GM19438 (cell line): Measurements from ENCODE around the gene GPR62.

ENCODE experiments used
- ATAC-seq: cut with Tn5 transposase; IDR thresholded peaks from one replicate; pipeline ENCODE4 v1.9.1; 2021; ENCODE audit warnings: low read depth; ENCODE audit not compliant: unreplicated experiment

The GPR62 gene

DNA sequence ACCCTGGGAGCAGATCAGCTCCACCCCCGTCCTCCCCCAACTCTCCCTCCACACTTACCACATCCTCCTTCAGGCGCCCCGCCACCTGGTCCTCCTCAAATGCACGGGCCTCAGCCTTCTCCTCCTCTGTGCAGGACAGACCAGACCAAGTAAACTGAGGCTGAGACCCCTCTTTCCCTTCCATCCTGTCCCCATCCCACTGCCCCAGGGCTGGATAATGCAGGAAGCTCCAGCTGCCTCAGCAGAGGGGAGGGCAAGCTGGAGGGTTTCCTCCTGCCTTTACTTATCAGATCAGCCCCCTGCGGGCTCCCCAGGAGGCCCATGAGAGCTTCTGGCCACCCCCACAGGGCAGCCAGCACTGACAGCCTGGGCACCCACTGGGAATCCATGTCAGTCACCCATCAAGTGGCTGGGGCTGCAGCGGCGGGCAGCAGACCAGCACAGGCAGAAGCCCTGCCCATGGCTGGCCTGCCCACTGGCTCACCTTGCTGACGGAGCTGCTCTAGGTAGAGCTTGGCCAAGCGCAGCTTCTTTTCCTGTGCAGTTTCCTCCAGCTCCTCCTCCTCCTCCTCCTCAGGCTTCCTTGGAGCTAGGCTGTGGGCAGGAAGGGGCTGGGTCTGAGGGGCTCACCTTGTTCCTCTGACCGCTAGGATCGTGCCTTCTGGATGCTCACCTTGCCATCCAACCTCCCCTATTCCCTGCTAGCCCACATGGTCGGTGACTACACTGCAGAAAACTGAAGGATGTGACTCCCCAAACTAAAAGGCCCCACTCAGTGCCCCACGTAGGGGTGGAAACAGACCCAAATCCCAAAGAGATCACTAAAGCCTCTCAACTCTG lies 17.4 kb upstream of the GPR62 start:
- ATAC-seq: no peak

DNA sequence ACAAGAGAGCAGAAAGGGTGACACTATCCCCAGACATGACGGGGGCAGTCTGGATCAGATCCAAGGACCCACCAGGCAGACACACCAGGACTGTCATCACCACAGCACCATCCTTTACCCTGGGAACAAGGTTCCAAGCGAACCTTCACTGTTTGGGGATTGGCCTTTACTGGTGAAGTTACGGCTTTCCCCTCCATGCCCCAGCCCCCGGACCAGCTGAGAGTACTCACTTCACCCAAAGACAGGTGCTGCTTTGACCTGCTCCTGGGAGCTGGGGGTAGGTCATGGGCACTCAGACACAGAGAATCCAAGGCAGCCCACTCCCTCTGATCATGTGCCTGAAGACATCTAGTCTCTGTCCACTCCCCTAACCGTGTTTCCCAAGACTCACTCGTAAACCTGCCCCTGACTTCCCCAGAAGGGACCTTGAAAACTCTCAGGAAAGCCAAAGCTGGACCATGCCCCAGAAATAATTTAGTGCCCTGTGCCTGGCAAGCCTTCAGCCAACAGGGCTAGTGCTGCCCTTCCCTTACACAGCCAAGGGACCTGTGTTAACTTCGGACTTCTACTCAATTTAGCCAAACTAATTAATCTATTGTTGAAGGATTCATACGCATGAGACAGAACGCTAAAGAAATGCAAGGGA lies 16.3 kb upstream of the GPR62 start:
- ATAC-seq: no peak

- ATAC-seq: no peak
Observed at GRCh38 chr3:51940648-51941462, 14.3 kb upstream of the GPR62 start.

DNA sequence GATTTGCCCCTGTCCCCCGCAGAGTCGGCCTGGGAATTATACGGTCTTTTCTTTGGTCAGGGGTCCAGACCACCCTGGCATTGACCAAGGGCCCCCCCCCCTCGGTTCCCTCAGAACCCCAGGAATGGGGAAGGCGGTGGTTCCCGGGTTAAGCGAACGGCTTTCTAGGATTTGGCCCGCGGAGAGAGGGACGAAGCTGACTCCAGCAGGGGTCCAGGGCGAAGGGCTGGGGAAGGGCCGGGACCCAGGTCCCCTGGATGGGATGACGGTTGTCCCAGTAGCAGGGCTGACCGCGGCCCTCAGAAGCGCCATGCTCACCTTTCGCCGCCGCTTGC lies 13.8 kb upstream of the GPR62 start:
- no peak for ATAC-seq

- peak; percentile 90 for ATAC-seq
Observed at GRCh38 chr3:51941798-51942602, 13.2 kb upstream of the GPR62 start, which contains the start of the genes PARP3 and RRP9. TSS of gene PARP3 (plus strand) at chr3:51942363. CDS start at chr3:51943356, 993 bp downstream. TSS of gene RRP9 (minus strand) at chr3:51941904. CDS start at chr3:51941867, 37 bp downstream.

DNA sequence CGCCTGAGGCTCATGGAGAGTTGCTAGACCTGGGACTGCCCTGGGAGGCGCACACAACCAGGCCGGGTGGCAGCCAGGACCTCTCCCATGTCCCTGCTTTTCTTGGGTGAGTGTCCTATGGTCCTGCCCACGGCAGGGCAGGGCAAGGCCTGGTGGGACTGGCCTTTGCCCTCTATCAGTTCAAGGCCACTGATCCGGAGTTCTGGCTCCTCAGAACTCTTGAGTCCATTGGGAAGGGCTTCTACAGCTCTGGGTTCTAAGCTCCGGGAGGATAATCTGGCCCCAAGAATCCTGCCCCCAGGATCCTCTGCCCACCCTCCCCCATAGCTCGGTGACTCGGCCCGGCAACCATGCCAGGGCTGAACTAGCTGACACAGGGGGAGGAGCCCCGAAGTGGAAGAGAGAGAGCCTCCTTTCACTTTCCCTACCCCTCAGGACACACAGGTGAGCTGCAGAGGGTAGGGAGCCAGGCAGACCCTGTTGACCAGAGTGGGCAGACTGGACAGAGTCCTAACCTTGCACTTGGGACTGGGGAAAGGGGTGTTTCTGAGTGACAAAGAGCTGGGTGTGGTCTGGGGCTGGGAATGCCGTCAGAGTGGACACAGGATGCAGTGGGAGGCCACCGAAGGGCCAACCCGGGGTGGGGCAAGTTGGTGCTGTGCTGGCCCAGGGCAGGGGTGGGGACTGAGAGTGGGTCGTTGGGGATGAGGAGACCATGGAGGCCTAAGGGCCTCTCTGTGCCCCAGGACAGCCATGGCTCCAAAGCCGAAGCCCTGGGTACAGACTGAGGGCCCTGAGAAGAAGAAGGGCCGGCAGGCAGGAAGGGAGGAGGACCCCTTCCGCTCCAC lies 12.4 kb upstream of the GPR62 start:
- ATAC-seq: no peak

DNA sequence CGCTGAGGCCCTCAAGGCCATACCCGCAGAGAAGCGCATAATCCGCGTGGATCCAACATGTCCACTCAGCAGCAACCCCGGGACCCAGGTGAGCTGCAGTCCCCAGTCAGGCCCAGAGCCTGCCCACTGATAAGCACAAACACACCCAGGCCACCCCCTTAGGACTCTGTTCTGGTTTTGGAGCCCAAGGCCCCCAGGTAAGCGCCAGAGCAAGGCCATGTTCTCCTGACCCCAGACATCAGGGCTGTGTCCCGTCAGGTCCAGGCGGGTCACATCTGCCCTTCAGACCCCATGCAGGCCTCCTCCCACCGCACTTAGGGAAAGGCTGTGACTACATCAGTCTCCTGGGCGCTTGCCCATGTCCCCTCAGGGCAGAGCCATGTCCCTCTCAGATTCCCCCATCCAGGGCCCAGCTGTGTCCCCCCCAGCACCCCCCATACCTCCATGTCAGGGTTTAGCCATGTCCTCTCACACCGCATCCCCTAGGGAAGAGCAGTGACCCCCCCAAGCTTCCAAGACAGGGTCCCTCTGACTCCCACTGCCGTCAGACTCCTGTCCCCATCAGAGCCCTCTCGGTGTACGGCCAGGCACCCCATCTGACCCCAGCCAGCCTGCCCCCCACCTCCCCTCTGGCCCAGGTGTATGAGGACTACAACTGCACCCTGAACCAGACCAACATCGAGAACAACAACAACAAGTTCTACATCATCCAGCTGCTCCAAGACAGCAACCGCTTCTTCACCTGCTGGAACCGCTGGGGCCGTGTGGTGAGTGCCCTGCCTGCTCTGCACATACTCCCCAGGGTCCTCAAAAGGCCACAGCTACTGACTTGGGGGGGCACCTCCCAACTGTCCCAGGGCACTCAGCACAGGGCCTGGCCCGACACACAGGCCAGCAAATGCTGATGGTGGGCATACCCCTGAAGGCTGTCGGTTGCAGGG lies 11.5 kb upstream of the GPR62 start:
- ATAC-seq: no peak

GRCh38 chr3:51944451-51945021 lies 10.6 kb upstream of the GPR62 start:
- ATAC-seq: no peak

DNA sequence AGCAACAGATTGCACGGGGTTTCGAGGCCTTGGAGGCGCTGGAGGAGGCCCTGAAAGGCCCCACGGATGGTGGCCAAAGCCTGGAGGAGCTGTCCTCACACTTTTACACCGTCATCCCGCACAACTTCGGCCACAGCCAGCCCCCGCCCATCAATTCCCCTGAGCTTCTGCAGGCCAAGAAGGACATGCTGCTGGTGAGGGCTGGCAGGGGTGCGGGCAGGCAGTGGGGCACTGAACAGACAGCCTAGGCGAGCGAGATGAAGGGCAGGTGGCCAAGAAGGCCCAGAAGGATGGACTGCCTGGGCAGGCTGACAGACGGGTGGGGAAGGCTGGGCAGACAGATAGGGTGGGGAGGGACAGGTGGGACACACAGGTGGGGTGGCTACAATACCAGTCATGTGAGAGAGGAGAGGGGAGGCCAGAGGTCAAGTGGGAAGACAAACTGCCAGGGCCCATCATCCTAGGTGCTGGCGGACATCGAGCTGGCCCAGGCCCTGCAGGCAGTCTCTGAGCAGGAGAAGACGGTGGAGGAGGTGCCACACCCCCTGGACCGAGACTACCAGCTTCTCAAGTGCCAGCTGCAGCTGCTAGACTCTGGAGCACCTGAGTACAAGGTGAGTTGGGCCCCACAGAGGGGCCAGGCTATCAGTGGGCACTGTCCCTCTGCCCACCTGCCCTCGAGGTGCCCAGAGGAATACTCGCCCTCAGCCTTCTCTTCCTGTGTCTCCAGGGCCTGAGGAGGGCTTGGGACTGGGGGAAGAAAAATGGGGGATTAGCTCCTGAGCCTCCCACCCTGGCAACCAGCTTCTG lies 9.9 kb upstream of the GPR62 start:
- no peak for ATAC-seq

- no peak for ATAC-seq
Observed at GRCh38 chr3:51945926-51946705, 9.1 kb upstream of the GPR62 start.

GRCh38 chr3:51946796-51947195 lies 8.4 kb upstream of the GPR62 start:
- ATAC-seq: no peak

DNA sequence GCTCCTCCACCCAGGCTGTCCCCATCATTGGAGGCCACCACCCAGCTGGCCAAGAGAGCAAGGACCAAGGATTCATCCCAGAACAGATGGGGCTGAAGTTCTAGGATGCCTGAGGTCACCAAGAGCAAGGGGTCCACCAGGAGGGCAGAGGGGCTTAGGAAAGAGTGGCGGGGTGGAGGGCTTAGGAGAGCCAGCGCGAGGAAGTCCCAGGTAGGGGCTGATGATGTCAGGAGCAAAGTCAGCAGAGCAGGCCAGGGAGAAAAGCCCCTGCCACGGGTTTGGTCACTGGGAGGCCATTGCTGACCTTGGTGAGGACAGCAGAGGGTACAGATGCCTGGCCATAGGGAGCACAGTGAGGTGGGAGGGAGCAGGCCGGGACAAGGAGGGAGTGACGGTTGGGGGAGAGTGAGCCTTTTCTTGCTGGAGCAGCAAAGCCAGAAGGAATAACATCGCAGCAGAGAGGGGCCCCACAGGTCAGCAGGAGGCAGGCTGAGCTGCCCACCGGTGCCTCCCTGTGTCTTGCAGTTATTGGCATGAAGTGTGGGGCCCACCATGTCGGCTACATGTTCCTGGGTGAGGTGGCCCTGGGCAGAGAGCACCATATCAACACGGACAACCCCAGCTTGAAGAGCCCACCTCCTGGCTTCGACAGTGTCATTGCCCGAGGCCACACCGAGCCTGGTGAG lies 7.8 kb upstream of the GPR62 start:
- ATAC-seq: no peak

- no peak for ATAC-seq
Observed at GRCh38 chr3:51948016-51948580, 7.1 kb upstream of the GPR62 start.

DNA sequence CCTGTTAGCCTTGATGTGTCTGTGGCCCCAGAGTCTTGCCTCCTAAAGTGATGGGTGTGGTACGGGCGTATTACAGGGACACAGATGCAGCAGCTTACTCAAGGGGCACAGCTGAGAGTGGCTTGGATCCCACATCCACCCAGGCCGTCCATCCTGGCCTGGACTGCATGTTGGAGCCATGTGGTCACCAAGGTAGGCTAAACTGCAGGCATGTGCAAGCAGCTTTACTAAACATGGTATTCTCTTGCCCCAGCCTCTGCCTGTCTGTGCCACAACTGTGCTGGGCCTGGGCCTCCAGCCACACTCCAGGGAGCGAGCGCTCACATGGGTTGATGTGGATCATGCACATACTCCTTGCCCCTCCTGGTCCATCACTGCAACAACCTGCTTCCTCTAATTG lies 6.1 kb upstream of the GPR62 start:
- no peak for ATAC-seq

- ATAC-seq: no peak
Observed at GRCh38 chr3:51950899-51951298, 4.3 kb upstream of the GPR62 start.

DNA sequence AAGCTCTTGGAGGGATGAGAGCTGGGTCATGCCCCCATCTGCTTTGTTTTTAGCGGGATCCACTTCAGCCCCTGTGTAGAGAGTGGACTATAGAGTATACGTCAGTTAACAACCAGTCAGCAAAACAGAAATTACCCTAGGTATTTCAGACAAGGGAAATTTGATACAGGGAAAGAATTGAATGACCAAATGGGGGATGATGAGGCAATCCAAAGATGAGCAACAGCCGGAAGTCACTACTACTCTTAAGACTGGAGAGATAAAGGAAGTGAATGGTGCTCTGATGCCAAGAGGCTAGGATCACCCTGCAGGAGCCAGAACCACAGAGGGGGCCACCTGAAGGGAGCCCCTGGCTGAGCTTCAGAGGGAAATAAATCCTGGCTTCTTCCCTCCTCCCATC lies 1.7 kb upstream of the GPR62 start:
- ATAC-seq: no peak
